Mucosa of stomach (tissue), 1 donor: ENCODE data around the gene MED20.
"Not testable (repeated sequence)": the region's sequence is repeated elsewhere in the genome, so short reads cannot be mapped to it uniquely, and the experiment has no call there.

ENCODE experiments used
- H3K27me3 ChIP-seq: one replicate; pipeline ENCODE4 v1.7.0; 2013; ENCODE audit warnings: mild to moderate bottlenecking, low read length; ENCODE audit not compliant: control insufficient read depth, insufficient read depth
- H3K36me3 ChIP-seq: one replicate; pipeline ENCODE4 v1.7.0; 2013; ENCODE audit warnings: low read length; ENCODE audit not compliant: control insufficient read depth, insufficient read depth
- H3K4me1 ChIP-seq: one replicate; pipeline ENCODE4 v1.7.0; 2013; ENCODE audit warnings: mild to moderate bottlenecking, low read length; ENCODE audit not compliant: control insufficient read depth, insufficient read depth
- H3K4me3 ChIP-seq: one replicate; pipeline ENCODE4 v1.7.0; 2013; ENCODE audit warnings: low read length
- H3K9ac ChIP-seq: one replicate; pipeline ENCODE4 v1.7.0; 2013; ENCODE audit warnings: mild to moderate bottlenecking, low read length, moderate library complexity
- H3K9me3 ChIP-seq: one replicate; pipeline ENCODE4 v1.7.0; 2013; ENCODE audit warnings: mild to moderate bottlenecking, low read length, moderate library complexity; ENCODE audit not compliant: control insufficient read depth
- donor health status: Pancreatic carcinoma.

Gene MED20

GRCh38 chr6:41957117-41957516 is 36.2 kb upstream of the MED20 start:
- Histone ChIP-seq H3K36me3 (no peaks in the 10 kb centered on the region), H3K4me3 (no peak overlapping the region), H3K27me3 (no peaks in the 10 kb centered on the region), H3K4me1 (no peaks in the 10 kb centered on the region), H3K9me3 (no peaks in the 10 kb centered on the region), H3K9ac (no peak overlapping the region)

GRCh38 chr6:41955412-41955811 is 34.5 kb upstream of the MED20 start:
- Histone ChIP-seq H3K9ac (no peak overlapping the region), H3K4me3 (no peak overlapping the region)

GRCh38 chr6:41954668-41955067 is 33.7 kb upstream of the MED20 start:
- H3K9me3 ChIP-seq = no peaks in the 10 kb centered on the region
- no peak overlapping the region for H3K9ac ChIP-seq
- H3K27me3 ChIP-seq = no peaks in the 10 kb centered on the region
- no peaks in the 10 kb centered on the region for H3K36me3 ChIP-seq
- H3K4me1 ChIP-seq = no peaks in the 10 kb centered on the region
- H3K4me3 ChIP-seq = no peak overlapping the region

More at GRCh38 chr6:41955412-41955811, 34.5 kb upstream of the MED20 start:
- Histone ChIP-seq H3K9me3 (no peaks in the 10 kb centered on the region), H3K27me3 (no peaks in the 10 kb centered on the region), H3K4me1 (no peaks in the 10 kb centered on the region), H3K36me3 (no peaks in the 10 kb centered on the region)

- no peaks in the 10 kb centered on the region for H3K9me3 ChIP-seq
- no peaks in the 10 kb centered on the region for H3K4me1 ChIP-seq
- no peaks in the 10 kb centered on the region for H3K27me3 ChIP-seq
- H3K4me3 ChIP-seq = no peak overlapping the region
- H3K36me3 ChIP-seq = no peaks in the 10 kb centered on the region
- H3K9ac ChIP-seq = no peak overlapping the region
Observed at GRCh38 chr6:41947581-41948220, 26.8 kb upstream of the MED20 start.

- Histone ChIP-seq H3K27me3 (no peaks in the 10 kb centered on the region), H3K9me3 (no peaks in the 10 kb centered on the region), H3K36me3 (no peaks in the 10 kb centered on the region), H3K9ac (no peak overlapping the region), H3K4me3 (no peak overlapping the region), H3K4me1 (peaks cover 26% of the 10 kb centered on the region)
Observed at GRCh38 chr6:41943456-41943855, 22.5 kb upstream of the MED20 start.

GRCh38 chr6:41942882-41943281 is 21.9 kb upstream of the MED20 start:
- H3K36me3 ChIP-seq, H3K4me3 ChIP-seq, H3K9me3 ChIP-seq, H3K9ac ChIP-seq, H3K27me3 ChIP-seq: not testable (repeated sequence)
- H3K4me1 ChIP-seq = peaks cover 29% of the 10 kb centered on the region

GRCh38 chr6:41942067-41942851 is 21.3 kb upstream of the MED20 start:
- Histone ChIP-seq H3K9me3 (no peaks in the 10 kb centered on the region), H3K27me3 (no peaks in the 10 kb centered on the region), H3K4me1 (peaks cover 35% of the 10 kb centered on the region), H3K9ac (peak overlapping the region; percentile 45), H3K4me3 (peak overlapping the region; percentile 16), H3K36me3 (no peaks in the 10 kb centered on the region)

GRCh38 chr6:41941280-41942066 is 20.5 kb upstream of the MED20 start, which contains the start of gene CCND3:
Gene CCND3 (minus strand): TSS chr6:41941808. CDS start chr6:41941649, 159 bp downstream.
- Histone ChIP-seq H3K27me3 (no peaks in the 10 kb centered on the region), H3K4me1 (peaks cover 42% of the 10 kb centered on the region), H3K36me3 (peaks cover 3% of the 10 kb centered on the region), H3K9ac (peak within 1 kb of the TSS; percentile 68), H3K9me3 (no peaks in the 10 kb centered on the region), H3K4me3 (peak within 1 kb of the TSS; percentile 74)

- H3K4me1 ChIP-seq = peaks cover 46% of the 10 kb centered on the region
- H3K9me3 ChIP-seq = no peaks in the 10 kb centered on the region
- H3K9ac ChIP-seq = peak overlapping the region; percentile 68
- H3K27me3 ChIP-seq = no peaks in the 10 kb centered on the region
- peaks cover 10% of the 10 kb centered on the region for H3K36me3 ChIP-seq
- peak overlapping the region; percentile 74 for H3K4me3 ChIP-seq
Observed at GRCh38 chr6:41940759-41941279, 19.9 kb upstream of the MED20 start.

GRCh38 chr6:41939848-41940758 is 19.2 kb upstream of the MED20 start:
- Histone ChIP-seq H3K4me1 (peaks cover 46% of the 10 kb centered on the region), H3K4me3 (peak overlapping the region; percentile 74), H3K27me3 (no peaks in the 10 kb centered on the region), H3K9me3 (no peaks in the 10 kb centered on the region), H3K36me3 (peaks cover 11% of the 10 kb centered on the region), H3K9ac (peak overlapping the region; percentile 68)

- Histone ChIP-seq H3K27me3 (no peaks in the 10 kb centered on the region), H3K36me3 (peaks cover 15% of the 10 kb centered on the region), H3K4me3 (no peak overlapping the region), H3K4me1 (peaks cover 46% of the 10 kb centered on the region), H3K9me3 (no peaks in the 10 kb centered on the region), H3K9ac (no peak overlapping the region)
Observed at GRCh38 chr6:41939176-41939847, 18.4 kb upstream of the MED20 start.
